Ovary (tissue), 3 donors: Measurements from ENCODE around the gene SERPINB7.

Experiments used
- EP300 ChIP-seq: sonication (generic); formaldehyde crosslinking; IDR thresholded peaks from one replicate; pipeline ENCODE4 v1.6.1; 2017; ENCODE audit warnings: antibody characterized with exemption
- TF ChIP-seq, protein P1 (sequence below), 3 donors: fragments of 450-650 bp in 2 of 3; fragments of 200-600 bp in 1 of 3; IDR thresholded peaks; one replicate each; pipeline versions ENCODE4 v1.5.1 to v1.8.0; 2016 to 2022; ENCODE audit warnings: antibody characterized with exemption in 3 of 3, mild to moderate bottlenecking in 1 of 3
- donor health status: DM: no; HTN: no; CAD: no.

DNA sequence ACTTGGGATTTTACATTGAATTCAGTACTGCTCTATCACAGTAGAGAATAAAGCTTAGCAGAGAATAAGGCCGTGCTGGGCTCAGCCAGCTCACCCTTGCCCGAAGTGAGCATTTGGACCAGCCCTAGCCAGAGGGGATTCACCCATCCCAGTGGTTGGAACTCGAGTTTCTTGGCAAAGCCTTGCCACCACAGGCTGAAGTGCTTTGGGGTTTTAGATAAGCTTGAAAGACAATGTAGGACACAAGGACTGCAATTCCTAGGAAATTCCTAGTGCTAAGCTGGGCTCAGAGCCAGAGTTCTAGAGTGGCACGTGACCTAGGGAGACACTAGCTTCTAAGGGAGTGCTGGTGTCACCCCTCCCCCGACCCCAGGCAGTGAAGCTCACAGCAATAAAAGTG, 44.4 kb upstream of the SERPINB7 start:
- TF ChIP-seq, protein P1, sequence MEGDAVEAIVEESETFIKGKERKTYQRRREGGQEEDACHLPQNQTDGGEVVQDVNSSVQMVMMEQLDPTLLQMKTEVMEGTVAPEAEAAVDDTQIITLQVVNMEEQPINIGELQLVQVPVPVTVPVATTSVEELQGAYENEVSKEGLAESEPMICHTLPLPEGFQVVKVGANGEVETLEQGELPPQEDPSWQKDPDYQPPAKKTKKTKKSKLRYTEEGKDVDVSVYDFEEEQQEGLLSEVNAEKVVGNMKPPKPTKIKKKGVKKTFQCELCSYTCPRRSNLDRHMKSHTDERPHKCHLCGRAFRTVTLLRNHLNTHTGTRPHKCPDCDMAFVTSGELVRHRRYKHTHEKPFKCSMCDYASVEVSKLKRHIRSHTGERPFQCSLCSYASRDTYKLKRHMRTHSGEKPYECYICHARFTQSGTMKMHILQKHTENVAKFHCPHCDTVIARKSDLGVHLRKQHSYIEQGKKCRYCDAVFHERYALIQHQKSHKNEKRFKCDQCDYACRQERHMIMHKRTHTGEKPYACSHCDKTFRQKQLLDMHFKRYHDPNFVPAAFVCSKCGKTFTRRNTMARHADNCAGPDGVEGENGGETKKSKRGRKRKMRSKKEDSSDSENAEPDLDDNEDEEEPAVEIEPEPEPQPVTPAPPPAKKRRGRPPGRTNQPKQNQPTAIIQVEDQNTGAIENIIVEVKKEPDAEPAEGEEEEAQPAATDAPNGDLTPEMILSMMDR (IDR thresholded peaks at IDR 0.05): no peak
- no peak for TF ChIP-seq EP300
